GM18951 (cell line): ENCODE results near the gene ANKRD55.
"Not testable (repeated sequence)": the region's sequence is repeated elsewhere in the genome, so short reads cannot be mapped to it uniquely, and the experiment has no call there.

Experiments
- POLR2A ChIP-seq: IDR thresholded peaks from 4 replicates; pipeline ENCODE4 v1.6.1; 2011; ENCODE audit warnings: mild to moderate bottlenecking; ENCODE audit not compliant: insufficient read length, insufficient read depth; ENCODE audit errors: extremely low read depth
- in situ Hi-C: fragments of 300-500 bp; cut with MboI; formaldehyde crosslinking; loops from one replicate; pipeline ENCODE4 v1.12.0; 2022; ENCODE audit warnings: low sequenced_read_pairs, mixed read lengths, inconsistent platforms; ENCODE audit not compliant: unreplicated experiment

The ANKRD55 gene

GRCh38 chr5:56233230-56233629, at the start of gene ANKRD55:
Gene ANKRD55, minus strand, starts transcription at chr5:56233330. Its CDS starts 417 bp downstream, at chr5:56232913.
- no peak for TF ChIP-seq POLR2A
- in situ Hi-C loops: no loop called here

DNA sequence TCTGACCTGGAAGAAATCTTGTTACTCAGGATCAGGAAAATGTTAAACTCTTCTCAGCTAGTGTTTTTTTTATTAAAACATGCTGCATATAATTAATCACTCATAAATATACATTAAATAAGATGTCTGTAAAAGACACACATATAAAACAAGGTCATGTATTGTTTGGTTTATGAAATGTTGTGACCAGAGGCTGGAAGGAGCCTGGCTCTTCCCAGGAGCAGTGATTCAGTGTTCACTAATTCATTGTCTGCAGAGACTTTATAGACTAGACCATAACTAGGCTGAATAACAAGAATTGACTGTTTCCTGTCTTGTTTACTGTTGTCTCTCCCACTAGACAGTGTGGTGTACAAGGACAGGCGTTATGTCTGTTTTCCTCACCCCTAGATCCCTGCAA, 49.1 kb upstream of the ANKRD55 start:
- in situ Hi-C loops: no loop called here
- TF ChIP-seq POLR2A: no peak

DNA sequence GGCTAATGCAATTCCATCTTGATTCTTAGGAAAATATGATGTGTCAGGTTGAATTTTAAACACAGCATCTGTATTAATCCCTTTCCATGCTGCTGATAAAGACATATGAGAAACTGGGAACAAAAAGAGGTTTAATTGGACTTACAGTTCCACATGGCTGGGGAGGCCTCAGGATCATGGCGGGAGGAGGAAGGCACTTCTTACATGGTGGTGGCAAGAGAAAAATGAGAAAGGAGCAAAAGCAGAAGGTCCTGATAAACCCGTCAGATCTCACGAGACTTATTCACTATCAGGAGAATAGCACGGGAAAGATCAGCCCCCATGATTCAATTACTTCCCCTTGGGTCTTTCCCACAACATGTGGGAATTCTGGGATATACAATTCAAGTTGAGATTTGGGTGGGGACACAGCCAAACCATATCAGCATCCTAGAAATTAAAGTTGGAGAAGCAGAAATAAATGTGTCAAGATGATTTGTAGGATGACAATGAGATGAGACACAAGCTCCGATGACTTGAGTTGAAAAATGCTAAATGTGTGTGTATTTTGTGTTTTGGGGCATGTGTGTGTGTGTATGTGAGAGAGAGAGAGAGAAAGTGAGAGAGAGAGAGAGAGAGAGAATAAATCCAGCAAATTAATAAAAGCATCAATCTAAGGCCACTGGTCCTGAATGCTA, 48.5 kb upstream of the ANKRD55 start:
- no peak for TF ChIP-seq POLR2A
- in situ Hi-C loops: no loop called here

DNA sequence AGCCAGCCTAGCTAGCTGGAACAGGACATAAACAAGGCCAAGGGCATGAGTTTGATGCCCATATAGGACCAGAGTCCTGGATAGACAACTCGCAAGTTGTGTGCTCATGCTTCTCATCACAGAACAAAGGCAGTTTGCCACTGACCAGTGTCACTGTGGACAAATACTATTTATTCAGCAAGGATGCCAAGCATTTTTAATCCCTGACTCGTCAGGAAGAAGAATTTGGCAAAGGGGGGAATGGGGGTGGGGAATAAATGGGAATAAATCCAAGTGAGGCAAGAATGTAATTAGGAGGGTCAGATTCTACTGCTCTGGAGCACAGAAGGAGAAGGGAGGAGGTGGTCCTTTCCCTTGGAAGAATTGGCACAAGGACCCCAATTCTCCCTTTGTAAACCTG, 46.8 kb upstream of the ANKRD55 start:
- TF ChIP-seq POLR2A: no peak
- in situ Hi-C loops: no loop called here

DNA sequence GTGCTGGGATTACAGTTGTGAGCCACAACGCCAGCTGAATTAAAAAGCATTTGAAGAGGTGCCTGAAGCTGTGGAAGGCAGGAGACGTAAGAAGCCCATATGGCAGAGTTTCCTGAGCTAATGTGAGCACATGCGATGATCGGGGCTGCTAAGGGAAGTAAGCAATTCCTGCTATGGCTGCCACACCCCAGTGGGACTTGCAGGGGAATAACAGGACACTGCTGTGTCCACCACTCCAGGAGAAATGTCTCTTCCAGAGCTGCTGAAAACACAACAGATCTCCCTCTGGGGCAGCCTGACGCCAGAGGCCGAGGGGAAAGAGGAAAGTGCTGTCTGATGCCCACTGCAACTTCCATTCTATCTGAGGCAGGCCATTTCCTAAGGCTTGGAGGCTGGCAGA, 46.2 kb upstream of the ANKRD55 start:
- no peak for TF ChIP-seq POLR2A
- in situ Hi-C loops: no loop called here

DNA sequence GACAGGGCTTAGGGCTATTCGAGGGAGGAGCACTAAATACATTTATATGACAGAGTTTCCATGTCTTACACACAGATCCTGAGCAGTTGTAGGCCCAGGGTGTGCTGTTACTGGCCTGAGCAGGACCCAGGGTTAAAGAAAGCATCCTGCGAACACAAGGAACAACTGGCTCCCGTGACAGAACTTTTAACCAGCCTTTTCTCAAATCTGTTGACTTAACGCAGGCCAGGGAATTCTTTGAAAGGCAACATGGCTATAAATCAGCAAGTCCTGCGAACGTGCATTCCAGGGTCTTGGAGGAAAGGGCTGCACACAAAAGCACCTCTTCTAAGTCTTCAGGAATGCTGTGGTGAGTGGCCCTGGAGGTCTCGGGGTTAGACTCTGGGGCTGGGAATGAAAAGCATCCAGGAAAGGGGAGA, 45.2 kb upstream of the ANKRD55 start:
- in situ Hi-C loops: no loop called here
- no peak for TF ChIP-seq POLR2A

GRCh38 chr5:56277573-56277972, 44.4 kb upstream of the ANKRD55 start:
- in situ Hi-C loops: no loop called here
- no peak for TF ChIP-seq POLR2A

DNA sequence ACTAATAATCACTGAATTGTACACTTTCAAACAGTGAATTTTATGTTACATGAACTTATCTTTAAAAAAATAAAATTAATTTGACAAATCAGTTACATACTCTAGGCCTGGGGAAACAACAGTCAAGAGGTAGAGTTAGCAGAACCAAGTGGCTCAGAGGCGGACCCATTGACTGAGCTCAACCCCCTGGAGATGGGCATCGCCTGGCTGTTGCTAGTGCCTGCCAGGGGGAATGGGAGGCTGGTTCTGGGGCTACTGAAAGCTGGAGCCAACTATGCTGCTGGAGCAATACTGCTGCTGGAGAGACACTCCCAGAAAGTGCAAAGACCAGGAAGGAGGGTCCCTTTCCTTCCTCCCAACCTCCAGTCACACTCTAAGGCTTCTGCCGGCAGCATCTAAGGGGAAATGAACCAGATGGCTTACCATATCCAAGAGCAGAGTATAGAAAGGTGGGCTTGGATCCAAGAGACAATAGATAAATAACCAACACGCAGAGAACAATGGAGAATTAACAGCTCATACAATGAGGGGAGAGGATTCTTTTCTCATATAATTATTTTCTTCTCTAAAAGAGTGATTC, 40.3 kb upstream of the ANKRD55 start:
- in situ Hi-C loops: loop anchor here (5.0 kb wide), 1 partner anchor 564 kb away; no protein-coding TSS in a partner anchor
- no peak for TF ChIP-seq POLR2A

GRCh38 chr5:56272765-56273164, 39.6 kb upstream of the ANKRD55 start:
- no peak for TF ChIP-seq POLR2A
- in situ Hi-C loops: loop anchor here (5.0 kb wide), 1 partner anchor 565 kb away; no protein-coding TSS in a partner anchor

GRCh38 chr5:56270568-56271392, 37.6 kb upstream of the ANKRD55 start:
- no peak for TF ChIP-seq POLR2A
- in situ Hi-C loops: loop anchor here (5.0 kb wide), 1 partner anchor 567 kb away; no protein-coding TSS in a partner anchor

GRCh38 chr5:56270058-56270457, 36.9 kb upstream of the ANKRD55 start:
- TF ChIP-seq POLR2A: no peak
- in situ Hi-C loops: loop anchor here (5.0 kb wide), 1 partner anchor 567 kb away; no protein-coding TSS in a partner anchor

DNA sequence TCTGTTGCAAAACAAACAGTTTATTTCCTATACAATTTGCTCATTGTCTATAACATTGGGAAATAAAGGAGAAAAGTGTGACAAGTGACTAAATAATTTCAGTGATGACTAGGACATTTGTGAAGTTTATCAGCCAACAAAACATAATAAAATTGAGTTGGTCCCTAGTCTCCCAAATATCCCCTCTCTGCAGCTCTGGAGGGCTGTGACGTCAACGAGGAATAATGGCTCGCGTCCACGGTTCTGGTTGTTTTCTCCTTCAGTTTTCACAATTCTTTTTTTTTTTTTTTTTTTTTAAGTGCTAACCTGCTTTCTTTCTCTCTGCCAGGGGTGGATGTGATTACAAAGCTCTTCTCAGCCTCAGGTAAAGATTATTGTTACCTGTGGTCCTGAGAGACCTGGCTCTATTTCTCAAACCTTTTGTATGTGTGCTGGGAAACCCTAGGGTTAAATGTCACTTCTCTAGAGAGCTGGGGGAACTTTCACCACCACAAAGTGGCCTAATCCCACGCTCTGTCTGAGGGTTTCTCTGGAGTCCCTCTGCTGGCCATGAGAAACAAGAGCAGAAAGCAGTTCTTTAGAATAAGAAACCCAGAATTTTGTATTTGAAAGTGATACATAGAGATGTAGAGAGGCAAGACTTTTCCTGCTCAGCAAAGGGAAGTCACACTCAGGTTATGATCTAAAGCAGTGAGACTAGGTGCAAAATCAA, 36.2 kb upstream of the ANKRD55 start:
- no peak for TF ChIP-seq POLR2A
- in situ Hi-C loops: no loop called here

DNA sequence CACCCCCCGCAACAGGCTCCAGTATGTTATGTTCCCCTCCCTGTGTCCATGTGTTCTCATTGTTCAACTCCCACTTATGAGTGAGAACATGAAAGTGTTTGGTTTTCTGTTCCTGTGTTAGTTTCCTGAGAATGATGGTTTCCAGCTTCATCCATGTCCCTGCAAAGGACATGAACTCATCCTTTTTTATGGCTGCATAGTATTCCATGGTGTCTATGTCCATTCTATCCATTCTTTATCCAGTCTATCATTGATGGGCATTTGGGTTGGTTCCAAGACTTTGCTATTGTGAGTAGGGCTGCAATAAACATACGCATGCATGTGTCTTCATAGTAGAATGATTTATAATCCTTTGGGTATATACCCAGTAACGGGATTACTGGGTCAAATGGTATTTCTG, 35.6 kb upstream of the ANKRD55 start:
- in situ Hi-C loops: not testable (repeated sequence)

GRCh38 chr5:56267856-56268255, 34.7 kb upstream of the ANKRD55 start:
- TF ChIP-seq POLR2A: no peak
- in situ Hi-C loops: no loop called here
